DMS153 (cell line): Measurements from ENCODE around the gene OTOA.
"Not testable (repeated sequence)": the region's sequence is repeated elsewhere in the genome, so short reads cannot be mapped to it uniquely, and the experiment has no call there.

Source experiments
- DNase-seq: peaks from one replicate; lab custom pipeline; 2025; lab: John Stamatoyannopoulos, UW

OTOA gene

GRCh38 chr16:21663889-21664647, at the start of gene OTOA:
TSS of gene OTOA (plus strand) at chr16:21663968. CDS start at chr16:21678515, 14,547 bp downstream.
- no peak for DNase-seq

GRCh38 chr16:21614896-21615295, 48.9 kb upstream of the OTOA start:
- DNase-seq, result no peak

- DNase-seq, result no peak
These were observed 46.2 kb upstream of the OTOA start for GRCh38 chr16:21617607-21618006.

- DNase-seq, result no peak
These were observed 45.5 kb upstream of the OTOA start for GRCh38 chr16:21618281-21618680.

GRCh38 chr16:21619765-21620425, 43.9 kb upstream of the OTOA start:
- no peak for DNase-seq

GRCh38 chr16:21620592-21620991, 43.2 kb upstream of the OTOA start:
- DNase-seq, result no peak

- no peak for DNase-seq
These were observed 41.2 kb upstream of the OTOA start for GRCh38 chr16:21622545-21622944.

GRCh38 chr16:21625026-21625425, 38.7 kb upstream of the OTOA start:
- no peak for DNase-seq

GRCh38 chr16:21626659-21627277, 37.0 kb upstream of the OTOA start:
- no peak for DNase-seq

- no peak for DNase-seq
These were observed 35.5 kb upstream of the OTOA start for GRCh38 chr16:21628121-21628726.

GRCh38 chr16:21628772-21629171, 35.0 kb upstream of the OTOA start:
- DNase-seq, result no peak

- not testable (repeated sequence) for DNase-seq
These were observed 33.9 kb upstream of the OTOA start for GRCh38 chr16:21629616-21630539.

GRCh38 chr16:21630866-21631265, 32.9 kb upstream of the OTOA start:
- not testable (repeated sequence) for DNase-seq

GRCh38 chr16:21631376-21631775, 32.4 kb upstream of the OTOA start:
- DNase-seq, result not testable (repeated sequence)

- not testable (repeated sequence) for DNase-seq
These were observed 31.7 kb upstream of the OTOA start for GRCh38 chr16:21631951-21632575.

GRCh38 chr16:21634216-21634615, 29.6 kb upstream of the OTOA start:
- DNase-seq, result no peak

GRCh38 chr16:21635694-21636093, 28.1 kb upstream of the OTOA start:
- not testable (repeated sequence) for DNase-seq

GRCh38 chr16:21637032-21637968, 26.5 kb upstream of the OTOA start:
- DNase-seq, result no peak

GRCh38 chr16:21638573-21638975, 25.2 kb upstream of the OTOA start:
- DNase-seq, result no peak

GRCh38 chr16:21639493-21639892, 24.3 kb upstream of the OTOA start:
- no peak for DNase-seq
